Activated CD4-positive, alpha-beta T cell treated with anti-CD3 and anti-CD28 coated beads for 36 hours (primary cell): ENCODE results near the gene NAT8L. TPM values are rescaled to one million over a fixed set of nuclear protein-coding genes. Genes with fewer than 3 reads are reported as not detected.

Experiments
- ATAC-seq: fragments of 200-7000 bp; cut with Tn5 transposase; one replicate; pipeline ENCODE4 v1.10.0; 2021; ENCODE audit warnings: mild to moderate bottlenecking, moderate library complexity
- CTCF ChIA-PET: fragments of 350-600 bp; sonication (Branson Sonifier 250); formaldehyde crosslinking; loops from one replicate; lab custom pipeline; 2021; ENCODE audit warnings: antibody characterized with exemption; lab: Charles Lee
- POLR2A ChIA-PET: fragments of 350-600 bp; sonication (Branson Sonifier 250); formaldehyde crosslinking; loops from one replicate; lab custom pipeline; 2021; ENCODE audit warnings: antibody characterized with exemption, inconsistent platforms; lab: Charles Lee
- DNase-seq: peaks from one replicate; pipeline ENCODE4 v3.0.0-alpha.2; 2020
- H3K27ac Mint-ChIP-seq: one replicate; pipeline ENCODE4 v1.8.0; 2021; ENCODE audit warnings: mixed read lengths
- H3K27me3 Mint-ChIP-seq: one replicate; pipeline ENCODE4 v1.8.0; 2021; ENCODE audit warnings: mixed read lengths
- H3K36me3 Mint-ChIP-seq: one replicate; pipeline ENCODE4 v1.8.0; 2021; ENCODE audit warnings: low read depth, mixed read lengths
- H3K4me1 Mint-ChIP-seq: one replicate; pipeline ENCODE4 v1.8.0; 2021; ENCODE audit warnings: mixed read lengths
- H3K4me3 Mint-ChIP-seq: one replicate; pipeline ENCODE4 v1.8.0; 2021; ENCODE audit warnings: mild to moderate bottlenecking, moderate library complexity, mixed read lengths
- H3K9me3 Mint-ChIP-seq: one replicate; pipeline ENCODE4 v1.8.0; 2021; ENCODE audit warnings: low read depth, mixed read lengths
- intact Hi-C, 2 experiments: fragments of 100-400 bp; cut with DNase I in 1 of 2; cut with micrococcal nuclease in 1 of 2; formaldehyde crosslinking; loops; one replicate each; pipeline versions ENCODE4 v1.14.2 to v1.15.1; 2022 to 2024; cut with DNase I, micrococcal nuclease
- total RNA-seq, 2 experiments: library from RNA; stranded (reverse); gene quantifications; one replicate each; pipeline ENCODE4 v1.2.3, GENCODE V29; 2021

Gene NAT8L
- total RNA-seq, 2 experiments from 2014 or later = 0.39 to 0.55 TPM

GRCh38 chr4:2080429-2081300, 21.5 kb downstream of the NAT8L start:
- ATAC-seq (no peak), DNase-seq (no peak)
- CTCF ChIA-PET = no interaction called here
- H3K9me3 Mint-ChIP-seq = no peaks in the 10 kb centered on the region
- intact Hi-C loops = no loop called here
- H3K27ac Mint-ChIP-seq = no peak overlapping the region
- H3K4me1 Mint-ChIP-seq = no peaks in the 10 kb centered on the region
- no peak overlapping the region for H3K4me3 Mint-ChIP-seq
- POLR2A ChIA-PET = no interaction called here
- no peaks in the 10 kb centered on the region for H3K36me3 Mint-ChIP-seq
- no peaks in the 10 kb centered on the region for H3K27me3 Mint-ChIP-seq

GRCh38 chr4:2081540-2081939, 22.4 kb downstream of the NAT8L start:
- Mint-ChIP-seq H3K4me1 (no peaks in the 10 kb centered on the region), H3K36me3 (no peaks in the 10 kb centered on the region), H3K9me3 (no peaks in the 10 kb centered on the region), H3K4me3 (no peak overlapping the region), H3K27me3 (no peaks in the 10 kb centered on the region), H3K27ac (no peak overlapping the region)
- ChIA-PET POLR2A (no interaction called here), CTCF (interaction anchor here (1.5 kb wide), 1 partner anchor 9 kb away, joined by 3 read pairs; no protein-coding TSS in a partner anchor)
- no peak for DNase-seq
- ATAC-seq = no peak
- intact Hi-C loops = no loop called here

GRCh38 chr4:2082118-2082517, 23.0 kb downstream of the NAT8L start:
- no peak overlapping the region for H3K27ac Mint-ChIP-seq
- no peaks in the 10 kb centered on the region for H3K36me3 Mint-ChIP-seq
- no peaks in the 10 kb centered on the region for H3K27me3 Mint-ChIP-seq
- H3K4me3 Mint-ChIP-seq = no peak overlapping the region
- H3K9me3 Mint-ChIP-seq = no peaks in the 10 kb centered on the region
- CTCF ChIA-PET = interaction anchor here (1.5 kb wide), 1 partner anchor 9 kb away, joined by 3 read pairs; no protein-coding TSS in a partner anchor
- POLR2A ChIA-PET = no interaction called here
- ATAC-seq = no peak
- intact Hi-C loops = no loop called here
- no peaks in the 10 kb centered on the region for H3K4me1 Mint-ChIP-seq
- DNase-seq = no peak

GRCh38 chr4:2082627-2083026, 23.5 kb downstream of the NAT8L start:
- intact Hi-C loops = no loop called here
- no peaks in the 10 kb centered on the region for H3K9me3 Mint-ChIP-seq
- H3K4me1 Mint-ChIP-seq = no peaks in the 10 kb centered on the region
- DNase-seq = no peak
- H3K4me3 Mint-ChIP-seq = no peak overlapping the region
- ATAC-seq = no peak
- ChIA-PET POLR2A (no interaction called here), CTCF (interaction anchor here (1.5 kb wide), 1 partner anchor 10 kb away, joined by 3 read pairs; no protein-coding TSS in a partner anchor)
- H3K36me3 Mint-ChIP-seq = no peaks in the 10 kb centered on the region
- H3K27me3 Mint-ChIP-seq = no peaks in the 10 kb centered on the region
- no peak overlapping the region for H3K27ac Mint-ChIP-seq

- DNase-seq (no peak), ATAC-seq (no peak)
- Mint-ChIP-seq H3K4me1 (no peaks in the 10 kb centered on the region), H3K27ac (no peak overlapping the region), H3K27me3 (no peaks in the 10 kb centered on the region), H3K36me3 (no peaks in the 10 kb centered on the region), H3K4me3 (no peak overlapping the region), H3K9me3 (no peaks in the 10 kb centered on the region)
- CTCF ChIA-PET = interaction anchor here (0.6 to 1.5 kb wide), 2 partner anchors 10 to 1561 kb away, joined by 3 to 6 read pairs; no protein-coding TSS in a partner anchor
- POLR2A ChIA-PET = no interaction called here
- intact Hi-C loops = no loop called here
These were observed 24.1 kb downstream of the NAT8L start for GRCh38 chr4:2083116-2083825.

- H3K27me3 Mint-ChIP-seq = no peaks in the 10 kb centered on the region
- no peak overlapping the region for H3K4me3 Mint-ChIP-seq
- no peaks in the 10 kb centered on the region for H3K9me3 Mint-ChIP-seq
- ChIA-PET POLR2A (no interaction called here), CTCF (interaction anchor here (0.6 kb wide), 1 partner anchor 1560 kb away, joined by 6 read pairs; no protein-coding TSS in a partner anchor)
- no peak for DNase-seq
- intact Hi-C loops = no loop called here
- H3K27ac Mint-ChIP-seq = no peak overlapping the region
- no peaks in the 10 kb centered on the region for H3K4me1 Mint-ChIP-seq
- no peaks in the 10 kb centered on the region for H3K36me3 Mint-ChIP-seq
- ATAC-seq = no peak
These were observed 24.7 kb downstream of the NAT8L start for GRCh38 chr4:2083826-2084160.

- POLR2A ChIA-PET = no interaction called here
- Mint-ChIP-seq H3K27me3 (no peaks in the 10 kb centered on the region), H3K4me1 (no peaks in the 10 kb centered on the region), H3K36me3 (no peaks in the 10 kb centered on the region), H3K4me3 (no peak overlapping the region), H3K27ac (no peak overlapping the region), H3K9me3 (no peaks in the 10 kb centered on the region)
- ATAC-seq = no peak
- intact Hi-C loops = no loop called here
- CTCF ChIA-PET = no interaction called here
- no peak for DNase-seq
These were observed 25.2 kb downstream of the NAT8L start for GRCh38 chr4:2084316-2084715.

GRCh38 chr4:2085496-2085901, 26.4 kb downstream of the NAT8L start:
- no peaks in the 10 kb centered on the region for H3K36me3 Mint-ChIP-seq
- H3K4me1 Mint-ChIP-seq = no peaks in the 10 kb centered on the region
- ATAC-seq (no peak), DNase-seq (no peak)
- no peak overlapping the region for H3K27ac Mint-ChIP-seq
- H3K4me3 Mint-ChIP-seq = no peak overlapping the region
- H3K27me3 Mint-ChIP-seq = peaks cover 2% of the 10 kb centered on the region
- POLR2A ChIA-PET = no interaction called here
- no peaks in the 10 kb centered on the region for H3K9me3 Mint-ChIP-seq
- CTCF ChIA-PET = no interaction called here
- intact Hi-C loops = no loop called here

GRCh38 chr4:2087170-2087569, 28.0 kb downstream of the NAT8L start:
- intact Hi-C loops = no loop called here
- ATAC-seq = no peak
- POLR2A ChIA-PET = interaction anchor here (0.6 kb wide), 1 partner anchor 55 kb away, joined by 4 read pairs; no protein-coding TSS in a partner anchor

GRCh38 chr4:2089222-2089621, 30.1 kb downstream of the NAT8L start:
- H3K36me3 Mint-ChIP-seq = no peaks in the 10 kb centered on the region
- no peaks in the 10 kb centered on the region for H3K4me1 Mint-ChIP-seq
- H3K27me3 Mint-ChIP-seq = peaks cover 2% of the 10 kb centered on the region
- ChIA-PET POLR2A (no interaction called here), CTCF (interaction anchor here (1.1 kb wide), 1 partner anchor 87 kb away, joined by 3 read pairs; no protein-coding TSS in a partner anchor)
- H3K27ac Mint-ChIP-seq = no peak overlapping the region
- DNase-seq (no peak), ATAC-seq (no peak)
- intact Hi-C loops = no loop called here
- H3K9me3 Mint-ChIP-seq = no peaks in the 10 kb centered on the region
- no peak overlapping the region for H3K4me3 Mint-ChIP-seq

More at GRCh38 chr4:2087170-2087569, 28.0 kb downstream of the NAT8L start:
- Mint-ChIP-seq H3K4me1 (no peaks in the 10 kb centered on the region), H3K36me3 (no peaks in the 10 kb centered on the region), H3K27ac (no peak overlapping the region), H3K9me3 (no peaks in the 10 kb centered on the region), H3K4me3 (no peak overlapping the region), H3K27me3 (peaks cover 2% of the 10 kb centered on the region)
- no peak for DNase-seq
- CTCF ChIA-PET = interaction anchor here (0.6 to 1.1 kb wide), 3 partner anchors 67 to 608 kb away, joined by 3 read pairs; no protein-coding TSS in a partner anchor

- CTCF ChIA-PET = interaction anchor here (1.3 kb wide), 1 partner anchor 25 kb away, joined by 6 read pairs; no protein-coding TSS in a partner anchor
- H3K9me3 Mint-ChIP-seq = no peaks in the 10 kb centered on the region
- no peaks in the 10 kb centered on the region for H3K36me3 Mint-ChIP-seq
- H3K27ac Mint-ChIP-seq = no peak overlapping the region
- DNase-seq (no peak), ATAC-seq (no peak)
- H3K4me1 Mint-ChIP-seq = no peaks in the 10 kb centered on the region
- no peak overlapping the region for H3K4me3 Mint-ChIP-seq
- intact Hi-C loops = no loop called here
- POLR2A ChIA-PET = no interaction called here
- H3K27me3 Mint-ChIP-seq = peaks cover 2% of the 10 kb centered on the region
These were observed 31.5 kb downstream of the NAT8L start for GRCh38 chr4:2090642-2091041.
